HUES6 (cell line): ENCODE data around the gene SMIM41.

Experiments used
- H3K27ac ChIP-seq: 2 replicates; pipeline ENCODE4 v1.7.0; 2013; ENCODE audit warnings: low read depth, mild to moderate bottlenecking, low read length, inconsistent platforms
- H3K27me3 ChIP-seq: 2 replicates; pipeline ENCODE4 v1.6.1; 2013; ENCODE audit warnings: low read length; ENCODE audit not compliant: control insufficient read depth, insufficient read depth
- H3K36me3 ChIP-seq: 2 replicates; pipeline ENCODE4 v1.6.1; 2013; ENCODE audit warnings: low read length; ENCODE audit not compliant: control insufficient read depth, insufficient read depth
- H3K4me1 ChIP-seq: 2 replicates; pipeline ENCODE4 v1.6.1; 2013; ENCODE audit warnings: low read length; ENCODE audit not compliant: control insufficient read depth, insufficient read depth
- H3K4me3 ChIP-seq: 2 replicates; pipeline ENCODE4 v1.5.1; 2013; ENCODE audit warnings: low read depth, low read length
- H3K9ac ChIP-seq: one replicate; pipeline ENCODE4 v1.6.1; 2013; ENCODE audit warnings: mild to moderate bottlenecking, low read length
- H3K9me3 ChIP-seq: 2 replicates; pipeline ENCODE4 v1.6.1; 2013; ENCODE audit warnings: low read depth, low read length; ENCODE audit not compliant: control insufficient read depth, insufficient read depth

SMIM41 gene

DNA sequence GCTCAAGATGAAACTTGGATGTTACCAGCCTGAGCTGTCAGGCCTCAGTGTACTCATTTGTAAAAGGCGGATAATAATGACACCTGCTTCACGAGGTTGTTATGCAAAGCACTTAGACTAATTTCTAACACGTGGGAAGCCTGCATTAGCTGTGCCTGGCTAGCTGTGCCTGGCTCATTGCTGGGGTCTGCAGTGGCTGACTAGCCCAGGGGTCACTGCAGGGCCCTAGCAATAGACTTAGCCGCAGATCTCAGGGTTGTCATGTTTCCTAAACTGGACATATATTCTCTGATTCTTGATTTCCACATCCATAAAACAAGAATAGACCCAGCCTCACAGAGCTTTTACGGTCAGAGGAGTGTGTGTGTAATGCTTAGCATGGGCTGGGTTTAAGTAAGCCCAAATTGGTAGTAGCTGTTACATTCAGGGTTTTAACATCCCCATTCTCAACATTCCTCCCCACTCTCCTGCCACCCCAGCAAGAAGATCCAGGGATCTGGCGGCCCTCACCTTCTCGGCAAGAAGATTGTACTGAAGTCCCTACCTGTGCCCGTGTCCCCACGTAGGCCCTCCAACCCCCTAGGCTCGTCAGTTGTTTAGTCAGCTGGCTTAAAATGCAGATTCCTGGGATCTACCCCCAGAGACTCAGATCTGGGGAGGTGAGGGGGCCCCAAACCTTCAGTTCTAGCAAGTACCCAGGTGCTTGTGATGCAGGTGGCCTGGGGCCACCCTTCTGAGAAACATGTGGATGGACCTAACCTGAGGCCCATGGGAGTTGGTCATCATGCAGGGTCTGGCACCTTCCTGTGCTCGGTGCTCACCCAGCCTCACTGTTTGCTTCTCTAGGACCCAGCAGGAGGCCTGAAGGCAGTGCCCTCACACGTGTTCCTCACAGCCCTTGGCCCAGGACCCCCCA is 19.7 kb upstream of the SMIM41 start:
- no peak overlapping the region for H3K27ac ChIP-seq
- H3K27me3 ChIP-seq = no peaks in the 10 kb centered on the region
- no peaks in the 10 kb centered on the region for H3K9me3 ChIP-seq
- H3K36me3 ChIP-seq = peaks cover 27% of the 10 kb centered on the region
- H3K9ac ChIP-seq = no peak overlapping the region
- H3K4me3 ChIP-seq = no peak overlapping the region
- H3K4me1 ChIP-seq = no peaks in the 10 kb centered on the region

DNA sequence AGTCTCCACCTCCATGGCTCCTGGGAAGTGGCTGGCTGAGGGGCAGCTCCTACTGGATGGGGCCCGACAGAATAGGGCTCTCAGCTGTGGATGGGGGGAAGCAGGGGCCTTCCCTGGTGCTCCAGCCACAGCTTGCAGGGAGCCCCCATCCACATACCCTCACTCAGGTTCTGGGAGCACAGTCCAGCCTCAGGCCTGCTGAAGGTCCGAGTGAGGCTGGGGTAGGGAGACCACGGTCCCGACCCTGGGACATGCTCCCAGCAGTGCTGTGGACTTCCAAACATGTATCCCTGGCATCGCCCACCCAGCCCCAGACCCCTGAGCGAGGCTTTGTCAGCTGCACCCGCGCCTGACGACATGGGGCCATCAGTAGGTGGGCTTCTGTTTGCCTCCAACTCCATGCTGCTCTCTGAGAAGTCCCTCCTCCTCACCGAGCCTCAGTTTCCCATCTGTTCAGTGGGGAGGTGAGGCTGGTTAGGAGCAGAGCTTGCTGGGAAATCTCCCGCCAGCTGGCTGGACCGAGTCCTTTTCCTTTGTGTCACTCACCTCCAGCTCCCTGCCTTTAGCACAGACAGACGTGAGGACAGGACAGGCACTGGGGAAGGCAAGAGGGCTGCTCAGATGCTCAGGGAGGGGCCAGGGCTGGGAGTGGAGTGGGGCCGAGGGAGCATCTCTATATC is 18.9 kb upstream of the SMIM41 start:
- Histone ChIP-seq H3K9ac (no peak overlapping the region), H3K9me3 (no peaks in the 10 kb centered on the region), H3K36me3 (peaks cover 25% of the 10 kb centered on the region), H3K27me3 (peaks cover 3% of the 10 kb centered on the region; the same call in 1 of the 2 replicates), H3K4me3 (no peak overlapping the region), H3K4me1 (no peaks in the 10 kb centered on the region), H3K27ac (no peak overlapping the region)

DNA sequence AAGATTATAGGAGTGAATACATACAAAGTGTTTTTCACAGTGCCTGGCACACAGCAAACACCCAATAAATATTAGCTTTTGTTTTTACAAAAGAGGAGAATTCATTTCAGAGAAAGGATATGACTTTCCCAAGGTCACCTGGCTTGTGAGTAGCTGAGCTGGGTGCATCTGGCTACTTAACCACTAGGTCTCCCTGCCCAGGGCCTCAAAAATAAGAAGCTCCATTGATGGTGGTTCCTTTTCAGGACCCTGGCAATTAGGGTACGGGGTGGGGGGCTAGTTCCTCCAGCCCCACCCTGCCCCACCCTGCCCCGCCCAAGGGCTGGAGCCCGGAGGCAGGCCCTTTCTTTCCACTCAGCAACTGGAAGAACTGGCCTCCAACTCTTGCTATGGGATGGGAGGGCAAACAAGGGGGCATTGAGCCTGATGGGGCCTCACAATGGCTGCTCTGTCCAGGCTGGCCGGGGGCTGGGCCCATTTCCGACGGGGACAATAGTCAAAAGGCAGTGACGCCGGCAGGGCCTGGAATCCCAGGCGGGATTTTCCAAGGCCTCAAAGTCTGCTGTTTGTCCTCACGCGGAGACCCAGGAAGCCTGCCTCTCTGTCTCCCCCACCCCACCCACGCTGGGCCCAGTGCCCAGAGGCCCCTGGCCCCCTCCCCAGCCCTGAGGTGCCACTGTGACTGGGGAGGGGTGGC is 17.9 kb upstream of the SMIM41 start:
- H3K9ac ChIP-seq = no peak overlapping the region
- no peak overlapping the region for H3K27ac ChIP-seq
- H3K36me3 ChIP-seq = peaks cover 20% of the 10 kb centered on the region
- no peaks in the 10 kb centered on the region for H3K4me1 ChIP-seq
- no peak overlapping the region for H3K4me3 ChIP-seq
- H3K9me3 ChIP-seq = no peaks in the 10 kb centered on the region
- peaks cover 10% of the 10 kb centered on the region for H3K27me3 ChIP-seq

GRCh38 chr12:52062167-52063081 is 17.1 kb upstream of the SMIM41 start:
- Histone ChIP-seq H3K4me1 (no peaks in the 10 kb centered on the region), H3K9me3 (no peaks in the 10 kb centered on the region), H3K27ac (no peak overlapping the region), H3K9ac (no peak overlapping the region), H3K4me3 (no peak overlapping the region), H3K36me3 (peaks cover 11% of the 10 kb centered on the region), H3K27me3 (peaks cover 16% of the 10 kb centered on the region)

DNA sequence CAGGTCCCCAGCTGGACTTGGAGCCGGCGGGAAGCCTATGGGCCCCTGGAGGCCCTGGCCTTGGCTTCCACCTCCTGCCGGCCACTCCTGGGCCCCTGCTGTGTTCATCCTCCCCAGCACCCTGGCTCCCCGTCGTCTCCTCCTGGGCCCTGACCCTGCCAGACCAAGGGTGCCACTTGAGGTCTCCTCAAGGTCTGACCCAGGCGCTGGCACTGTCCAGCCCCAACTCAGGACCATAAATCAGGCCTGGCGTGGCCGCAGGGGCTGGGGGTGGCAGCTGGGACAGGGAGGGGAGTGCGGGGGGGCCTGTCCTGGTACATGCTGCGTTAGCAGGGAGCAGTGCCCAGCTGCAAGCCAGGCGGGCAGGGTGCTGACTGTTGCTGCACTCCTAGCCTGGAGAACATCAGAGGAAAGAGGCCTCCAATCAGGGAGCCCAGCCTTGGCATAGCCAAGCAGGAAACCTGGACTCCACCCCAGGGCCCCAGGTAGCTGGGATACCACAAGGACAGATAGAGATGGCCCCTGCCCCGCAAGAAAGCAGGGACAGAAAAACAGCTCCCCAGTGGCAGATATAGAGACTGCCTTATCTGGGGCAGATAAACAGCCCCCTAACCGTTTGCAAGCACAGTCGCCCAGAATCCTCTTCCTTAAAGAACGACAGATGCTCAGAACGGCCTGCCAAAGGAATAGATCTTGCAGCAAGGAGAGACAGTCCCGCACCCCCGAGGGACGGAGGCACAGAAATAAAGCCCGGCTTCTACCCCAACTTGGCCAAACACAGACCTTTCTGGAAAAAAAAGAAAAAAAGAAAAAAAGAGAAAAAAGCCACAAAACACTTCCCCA is 16.2 kb upstream of the SMIM41 start:
- Histone ChIP-seq H3K27me3 (peaks cover 16% of the 10 kb centered on the region), H3K4me1 (no peaks in the 10 kb centered on the region), H3K4me3 (no peak overlapping the region), H3K9ac (no peak overlapping the region), H3K27ac (no peak overlapping the region), H3K9me3 (no peaks in the 10 kb centered on the region), H3K36me3 (peaks cover 6% of the 10 kb centered on the region)

DNA sequence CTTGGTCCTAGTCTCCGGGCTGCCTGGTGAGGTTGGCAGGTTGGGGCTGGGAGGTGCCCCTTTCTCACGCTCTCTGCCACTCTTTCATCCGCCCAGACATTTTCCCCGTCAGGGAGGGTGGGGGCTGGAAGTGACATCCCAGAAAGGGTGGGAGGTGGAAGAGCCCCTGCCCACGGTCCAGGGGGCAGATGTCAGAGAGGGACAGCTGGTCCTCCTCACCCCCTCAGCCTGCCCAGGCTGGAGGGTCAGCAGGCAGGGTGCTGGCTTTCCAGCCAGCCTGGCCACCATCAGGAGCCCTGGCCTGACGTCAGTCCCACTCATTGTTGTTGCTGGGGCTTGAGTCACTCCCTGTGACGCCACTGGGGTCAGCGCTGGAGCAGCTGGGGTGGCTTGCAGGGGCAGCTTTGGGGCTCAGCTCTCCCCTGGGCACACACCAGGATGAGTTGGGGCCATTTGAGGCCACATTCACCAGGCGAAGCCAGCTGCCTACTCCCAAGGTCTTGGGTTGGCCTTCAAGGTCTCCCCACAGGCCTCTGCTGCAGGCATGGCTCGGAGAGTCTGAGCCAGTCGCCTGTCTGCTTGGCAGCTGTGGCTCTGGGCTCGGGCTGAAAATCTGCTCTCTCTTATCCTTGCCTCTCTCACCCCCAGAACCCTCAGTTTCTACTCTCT is 15.4 kb upstream of the SMIM41 start:
- Histone ChIP-seq H3K27me3 (peaks cover 16% of the 10 kb centered on the region), H3K9ac (no peak overlapping the region), H3K27ac (no peak overlapping the region)

GRCh38 chr12:52066346-52067080 is 13.0 kb upstream of the SMIM41 start:
- H3K27ac ChIP-seq = no peak overlapping the region
- H3K27me3 ChIP-seq = peaks cover 16% of the 10 kb centered on the region
- H3K4me1 ChIP-seq = peaks cover 6% of the 10 kb centered on the region; the same call in 1 of the 2 replicates
- no peaks in the 10 kb centered on the region for H3K9me3 ChIP-seq
- H3K9ac ChIP-seq = no peak overlapping the region
- no peaks in the 10 kb centered on the region for H3K36me3 ChIP-seq
- H3K4me3 ChIP-seq = no peak overlapping the region

More for the DNA sequence above, 15.4 kb upstream of the SMIM41 start:
- H3K9me3 ChIP-seq = no peaks in the 10 kb centered on the region
- no peak overlapping the region for H3K4me3 ChIP-seq
- 0 out of 2 replicates have a peak, but pooled peaks cover 2% of the 10 kb centered on the region for H3K4me1 ChIP-seq
- H3K36me3 ChIP-seq = peaks cover under 1% of the 10 kb centered on the region; the same call in 1 of the 2 replicates

DNA sequence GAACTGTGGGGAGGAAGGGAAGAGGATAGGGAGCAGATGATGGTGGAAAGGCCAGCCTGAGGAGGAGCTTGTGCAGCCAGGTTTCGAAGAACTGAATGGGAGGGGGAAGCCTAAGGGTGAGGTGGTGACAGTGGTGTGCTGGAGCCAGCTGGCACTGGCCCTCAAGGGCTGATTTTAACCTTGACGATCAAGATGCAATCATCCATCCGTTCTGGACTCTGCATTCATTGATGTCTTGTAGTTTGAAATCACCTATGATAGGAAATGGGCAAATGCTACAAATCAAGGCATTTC is 12.5 kb upstream of the SMIM41 start:
- H3K36me3 ChIP-seq = peaks cover 2% of the 10 kb centered on the region; the same call in 1 of the 2 replicates
- H3K9ac ChIP-seq = no peak overlapping the region
- H3K9me3 ChIP-seq = no peaks in the 10 kb centered on the region
- H3K27me3 ChIP-seq = peaks cover 16% of the 10 kb centered on the region
- H3K27ac ChIP-seq = no peak overlapping the region
- no peak overlapping the region for H3K4me3 ChIP-seq
- H3K4me1 ChIP-seq = peaks cover 6% of the 10 kb centered on the region; the same call in 1 of the 2 replicates
